Measurements from ENCODE around the gene NSD2.
"Not testable (repeated sequence)": the region's sequence is repeated elsewhere in the genome, so short reads cannot be mapped to it uniquely, and the experiment has no call there.

Gene NSD2

DNA sequence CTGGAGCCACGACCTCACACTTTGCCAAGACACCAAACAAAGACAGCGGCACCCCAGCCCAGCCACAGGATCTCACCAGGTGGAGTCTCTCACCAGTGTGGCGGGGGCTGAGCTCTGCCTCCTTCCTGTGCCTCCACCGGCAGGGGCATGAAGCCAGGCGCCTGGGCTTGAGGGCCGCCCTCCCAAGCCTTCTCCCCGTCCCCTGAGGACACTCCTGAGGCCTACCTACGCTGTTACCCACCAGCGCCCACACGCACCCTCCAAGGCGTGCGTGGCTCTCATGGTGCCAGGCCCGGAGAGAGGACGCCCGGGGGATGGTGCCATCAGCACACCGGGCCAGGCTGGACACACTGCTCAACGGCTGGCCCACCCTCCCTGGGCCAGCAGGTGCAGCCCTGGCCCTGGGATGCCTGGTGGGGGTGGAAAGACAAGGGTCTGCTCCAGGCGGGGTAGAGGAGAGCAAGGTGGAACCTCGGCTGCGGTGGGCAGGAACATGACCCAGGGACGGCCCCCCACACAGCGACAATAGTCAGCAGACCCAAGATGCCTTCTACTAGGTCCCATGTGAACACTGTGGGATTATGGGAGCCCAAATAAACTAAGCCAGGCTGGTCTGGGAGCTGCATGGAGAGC, 115.5 kb downstream of the NSD2 start:
- in situ Hi-C loops (cut with HindIII; ENCODE audit: low pct_ligation_motif_present, low pct_unique_long_range_greater_than_20kb, low sequenced_read_pairs): no loop called here
- no peak for DNase-seq

- in situ Hi-C loops (cut with HindIII; ENCODE audit: low pct_ligation_motif_present, low pct_unique_long_range_greater_than_20kb, low sequenced_read_pairs): no loop called here
- DNase-seq: no peak
These were observed 116.1 kb downstream of the NSD2 start for GRCh38 chr4:1987296-1987695.

DNA sequence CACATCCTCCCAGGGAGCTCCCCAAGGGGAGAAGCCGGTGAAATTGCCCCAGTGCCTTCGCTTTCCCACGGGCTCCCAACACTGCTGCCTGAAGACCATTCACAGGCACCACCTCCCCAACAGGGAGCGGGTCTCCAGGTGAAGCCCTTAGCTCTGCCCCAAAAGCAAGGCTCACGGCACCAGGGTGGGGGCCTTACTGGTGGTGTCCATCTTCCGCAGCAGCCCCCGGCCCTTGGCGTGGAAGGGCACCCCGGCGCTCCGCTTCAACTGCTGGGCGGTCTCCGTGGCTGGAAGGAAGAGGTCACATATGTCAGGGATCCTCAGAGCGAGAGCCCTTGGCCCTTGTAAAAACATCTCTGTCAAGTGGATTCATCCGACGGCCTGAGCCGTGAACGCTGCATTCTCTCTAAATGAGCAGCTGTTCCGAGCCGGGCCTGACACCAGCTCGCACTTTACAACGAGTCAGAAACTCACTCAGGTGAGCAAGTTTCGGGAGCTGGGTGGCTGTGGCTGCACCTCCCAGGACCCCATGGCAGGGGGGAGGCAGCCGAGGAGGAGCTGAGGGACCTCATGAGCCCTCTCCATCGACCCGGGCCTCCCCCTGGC, 116.6 kb downstream of the NSD2 start:
- DNase-seq: no peak
- in situ Hi-C loops (cut with HindIII; ENCODE audit: low pct_ligation_motif_present, low pct_unique_long_range_greater_than_20kb, low sequenced_read_pairs): no loop called here

GRCh38 chr4:1988327-1988724, 117.1 kb downstream of the NSD2 start:
- DNase-seq: no peak
- in situ Hi-C loops (cut with HindIII; ENCODE audit: low pct_ligation_motif_present, low pct_unique_long_range_greater_than_20kb, low sequenced_read_pairs): no loop called here

- in situ Hi-C loops (cut with HindIII; ENCODE audit: low pct_ligation_motif_present, low pct_unique_long_range_greater_than_20kb, low sequenced_read_pairs): no loop called here
- DNase-seq: no peak
These were observed 118.5 kb downstream of the NSD2 start for GRCh38 chr4:1989533-1990347.

DNA sequence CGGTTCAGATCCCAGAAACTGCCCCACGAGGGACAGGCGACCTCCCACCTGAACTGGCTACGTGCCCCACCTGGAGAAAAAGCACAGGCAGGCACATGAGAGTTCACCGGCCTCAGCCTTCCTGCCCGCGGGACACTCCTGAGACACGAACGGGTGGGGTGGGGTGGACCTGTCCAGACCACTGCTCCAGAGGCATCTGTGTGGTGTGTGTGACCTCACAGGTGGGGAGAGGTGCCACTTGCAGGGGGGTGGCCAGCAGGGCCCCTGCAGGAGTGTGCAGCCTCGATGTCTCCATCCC, 119.1 kb downstream of the NSD2 start:
- in situ Hi-C loops (cut with HindIII; ENCODE audit: low pct_ligation_motif_present, low pct_unique_long_range_greater_than_20kb, low sequenced_read_pairs): no loop called here
- DNase-seq: no peak

- DNase-seq: no peak
- in situ Hi-C loops (cut with HindIII; ENCODE audit: low pct_ligation_motif_present, low pct_unique_long_range_greater_than_20kb, low sequenced_read_pairs): no loop called here
These were observed 119.5 kb downstream of the NSD2 start for GRCh38 chr4:1990676-1991075.

GRCh38 chr4:1991087-1991486, 119.9 kb downstream of the NSD2 start:
- in situ Hi-C loops (cut with HindIII; ENCODE audit: low pct_ligation_motif_present, low pct_unique_long_range_greater_than_20kb, low sequenced_read_pairs): no loop called here
- DNase-seq: no peak

DNA sequence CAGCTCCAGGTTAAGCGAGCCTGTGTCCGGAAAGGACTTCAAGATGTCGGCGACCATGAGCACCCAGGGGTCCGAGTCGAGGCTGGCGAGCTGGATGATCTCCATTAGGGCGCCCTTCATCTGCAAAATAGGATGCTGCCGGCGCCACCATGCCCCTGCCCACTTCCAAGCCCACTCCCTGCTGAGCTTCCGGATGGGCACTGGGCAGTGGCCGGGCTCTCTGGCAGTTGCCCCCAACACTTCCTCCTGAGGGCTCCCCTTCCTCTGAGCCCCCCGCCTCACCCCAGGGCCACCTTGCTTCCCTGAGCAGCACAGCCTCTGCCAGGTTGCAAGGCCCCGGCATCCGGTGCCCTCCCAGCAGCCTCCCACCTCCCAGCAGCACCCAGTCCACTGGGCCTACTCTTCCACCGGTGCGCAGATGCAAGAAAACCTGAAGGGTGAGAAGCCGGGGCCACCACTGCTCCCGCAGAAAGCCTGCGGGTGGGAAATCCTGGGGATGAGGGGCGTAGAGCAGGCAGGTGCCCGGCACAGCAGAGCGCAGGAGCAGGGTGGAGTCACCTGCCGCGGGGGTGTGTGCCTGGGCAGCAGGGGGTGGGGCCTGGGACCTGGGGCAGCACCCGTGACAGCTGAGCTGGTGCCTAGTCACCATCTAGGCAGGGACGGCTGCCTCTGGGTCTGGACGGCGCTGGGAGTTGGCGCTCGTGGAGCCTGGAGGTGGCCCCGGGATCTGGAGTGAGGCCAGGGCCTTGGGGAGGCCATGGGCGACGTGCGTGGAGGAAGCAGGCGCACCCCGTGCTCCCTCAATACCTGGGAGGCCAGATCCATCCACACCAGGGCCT, 120.6 kb downstream of the NSD2 start:
- in situ Hi-C loops (cut with HindIII; ENCODE audit: low pct_ligation_motif_present, low pct_unique_long_range_greater_than_20kb, low sequenced_read_pairs): no loop called here
- DNase-seq: no peak

- no peak for DNase-seq
- in situ Hi-C loops (cut with HindIII; ENCODE audit: low pct_ligation_motif_present, low pct_unique_long_range_greater_than_20kb, low sequenced_read_pairs): no loop called here
These were observed 121.4 kb downstream of the NSD2 start for GRCh38 chr4:1992468-1993168.

DNA sequence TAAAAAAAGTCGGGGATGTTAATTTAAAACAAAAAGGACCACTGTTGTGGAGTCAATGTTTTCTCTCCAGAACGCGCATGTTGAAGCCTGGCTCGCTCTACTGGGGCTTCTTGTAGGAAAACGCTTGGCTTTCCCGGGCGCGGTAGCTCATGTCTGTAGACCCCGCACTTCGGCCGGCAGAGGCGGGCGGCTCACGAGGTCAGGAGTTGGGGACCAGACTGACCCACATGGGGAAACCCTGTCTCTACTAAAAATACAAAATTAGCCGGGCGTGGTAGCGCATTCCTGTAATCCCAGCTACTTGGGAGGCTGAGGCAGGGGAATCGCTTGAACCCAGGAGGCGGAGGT, 122.0 kb downstream of the NSD2 start:
- in situ Hi-C loops (cut with HindIII; ENCODE audit: low pct_ligation_motif_present, low pct_unique_long_range_greater_than_20kb, low sequenced_read_pairs): no loop called here
- no peak for DNase-seq

DNA sequence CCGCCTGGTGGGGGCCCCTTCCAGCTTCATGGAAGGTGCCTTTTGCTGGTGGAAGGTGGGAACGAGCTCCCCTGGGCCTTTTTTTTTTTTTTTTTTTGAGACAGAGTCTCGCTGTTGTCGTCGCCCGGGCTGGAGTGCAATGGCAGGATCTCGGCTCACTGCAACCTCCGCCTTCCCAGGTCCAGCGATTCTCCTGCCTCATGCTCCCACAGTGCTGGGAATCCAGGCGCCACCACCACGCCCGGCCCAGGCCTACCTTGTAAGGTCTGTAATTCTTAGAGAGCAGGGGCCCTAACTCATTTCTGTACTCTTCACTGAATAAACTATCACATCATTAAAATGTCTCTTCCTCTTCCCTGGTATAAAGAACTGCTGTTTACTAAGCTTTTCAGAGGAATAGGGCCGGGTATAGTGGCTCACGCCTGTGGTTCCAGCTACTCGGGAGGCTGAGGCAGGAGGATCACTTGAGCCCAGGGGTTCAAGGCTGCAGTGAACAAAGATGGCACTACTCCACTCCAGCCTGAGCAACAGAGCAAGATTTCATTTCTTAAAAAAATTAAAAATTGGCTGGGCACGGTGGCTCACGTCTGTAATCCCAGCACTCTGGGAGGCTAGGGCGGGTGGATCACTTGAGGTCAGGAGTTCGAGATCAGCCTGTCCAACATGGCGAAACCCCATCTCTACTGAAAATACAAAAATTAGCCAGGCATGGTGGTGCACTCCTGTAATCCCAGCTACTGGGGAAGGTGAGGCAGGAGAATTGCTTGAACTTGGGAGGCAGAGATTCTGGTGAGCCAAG, 122.7 kb downstream of the NSD2 start:
- in situ Hi-C loops (cut with HindIII; ENCODE audit: low pct_ligation_motif_present, low pct_unique_long_range_greater_than_20kb, low sequenced_read_pairs); DNase-seq: not testable (repeated sequence)

- in situ Hi-C loops (cut with HindIII; ENCODE audit: low pct_ligation_motif_present, low pct_unique_long_range_greater_than_20kb, low sequenced_read_pairs): no loop called here
These were observed 123.7 kb downstream of the NSD2 start for GRCh38 chr4:1994938-1995337.

GRCh38 chr4:1996866-1997611, 125.8 kb downstream of the NSD2 start:
- no peak for DNase-seq
- in situ Hi-C loops (cut with HindIII; ENCODE audit: low pct_ligation_motif_present, low pct_unique_long_range_greater_than_20kb, low sequenced_read_pairs): no loop called here

More at GRCh38 chr4:1994938-1995337, 123.7 kb downstream of the NSD2 start:
- DNase-seq: no peak

DNA sequence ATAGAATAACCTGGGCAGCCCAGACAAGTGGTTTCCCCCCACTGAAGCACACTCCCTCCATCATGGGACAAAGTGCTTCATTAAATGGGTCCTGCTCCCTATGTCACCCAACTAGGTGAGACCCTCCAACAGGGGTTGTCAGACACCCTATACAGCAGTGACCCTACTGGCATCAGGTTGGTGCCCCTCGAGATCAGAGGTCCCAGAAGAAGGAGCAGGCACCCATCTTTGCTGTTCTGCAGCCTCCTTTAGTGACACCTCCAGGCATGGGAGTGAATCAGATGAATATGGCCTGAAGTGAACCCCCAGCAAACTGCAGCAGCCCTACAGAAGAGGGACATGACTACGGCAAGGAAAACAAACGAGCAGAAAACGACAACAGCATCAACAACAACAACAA, 126.5 kb downstream of the NSD2 start:
- DNase-seq: no peak
- in situ Hi-C loops (cut with HindIII; ENCODE audit: low pct_ligation_motif_present, low pct_unique_long_range_greater_than_20kb, low sequenced_read_pairs): no loop called here

GRCh38 chr4:1998296-1998695, 127.1 kb downstream of the NSD2 start:
- DNase-seq: peak; percentile 42
- in situ Hi-C loops (cut with HindIII; ENCODE audit: low pct_ligation_motif_present, low pct_unique_long_range_greater_than_20kb, low sequenced_read_pairs): no loop called here

GRCh38 chr4:1999308-1999707, 128.1 kb downstream of the NSD2 start:
- in situ Hi-C loops (cut with HindIII; ENCODE audit: low pct_ligation_motif_present, low pct_unique_long_range_greater_than_20kb, low sequenced_read_pairs); DNase-seq: not testable (repeated sequence)
